Measurements from ENCODE around the gene TPPP2.

TPPP2 gene

DNA sequence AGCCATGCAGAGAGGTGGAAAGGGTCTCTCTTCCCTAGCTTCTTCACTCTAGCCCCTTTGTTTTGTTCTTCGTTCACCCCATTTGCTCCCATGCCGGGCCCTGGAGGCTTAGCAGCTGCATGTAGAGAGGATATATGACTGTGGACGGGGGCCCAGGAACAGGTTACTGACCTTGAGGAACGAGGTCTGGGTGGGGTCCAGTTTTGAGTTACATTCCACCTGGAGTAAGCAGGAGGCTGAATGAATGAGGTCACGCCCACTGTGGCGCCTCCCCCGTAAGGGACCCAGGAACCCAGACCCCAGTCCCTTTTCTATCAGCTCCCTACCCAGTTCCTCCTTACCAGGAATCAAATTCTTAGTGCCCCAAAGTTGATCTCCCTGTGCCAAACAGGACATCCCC, 11.7 kb upstream of the TPPP2 start:
- Histone ChIP-seq H3K9me3 (ENCODE audit: insufficient read depth, low read depth, low read length) (no peaks in the 10 kb centered on the region), H3K9ac (ENCODE audit: low read depth, low read length) (no peak overlapping the region), H3K36me3 (ENCODE audit: insufficient read depth, low read depth, low read length) (peaks cover 5% of the 10 kb centered on the region; the same call in 1 of the 2 replicates), H3K4me3 (ENCODE audit: low read length) (no peak overlapping the region), H3K27ac (ENCODE audit: low read length) (no peak overlapping the region), H3K4me1 (ENCODE audit: insufficient read depth, low read length) (peaks cover 5% of the 10 kb centered on the region; the same call in 1 of the 2 replicates), H3K27me3 (ENCODE audit: insufficient read depth, low read length) (peaks cover 16% of the 10 kb centered on the region)

DNA sequence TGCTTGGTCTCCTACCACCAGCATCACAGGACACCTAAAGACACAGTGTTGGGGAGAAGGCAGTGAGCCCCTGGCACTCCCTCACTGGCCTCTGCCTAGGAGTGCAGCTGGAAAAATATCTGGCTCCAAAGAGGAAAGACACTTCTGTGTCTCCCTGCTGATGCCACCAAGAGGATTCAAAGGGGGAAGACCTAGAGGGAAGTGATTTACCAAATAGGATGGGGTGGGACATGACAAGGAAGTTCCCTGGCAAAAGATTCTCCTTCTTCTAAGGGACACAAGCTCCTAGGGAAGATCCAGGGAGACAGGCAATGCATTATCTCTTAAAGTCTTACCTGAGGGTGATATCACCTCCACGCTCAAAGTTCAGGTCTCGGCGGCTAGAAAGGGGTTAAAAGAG, 11.2 kb upstream of the TPPP2 start:
- Histone ChIP-seq H3K36me3 (ENCODE audit: insufficient read depth, low read depth, low read length) (peaks cover 5% of the 10 kb centered on the region; the same call in 1 of the 2 replicates), H3K27me3 (ENCODE audit: insufficient read depth, low read length) (peaks cover 21% of the 10 kb centered on the region), H3K4me1 (ENCODE audit: insufficient read depth, low read length) (peaks cover 7% of the 10 kb centered on the region; the same call in 1 of the 2 replicates), H3K27ac (ENCODE audit: low read length) (no peak overlapping the region), H3K9ac (ENCODE audit: low read depth, low read length) (no peak overlapping the region), H3K4me3 (ENCODE audit: low read length) (no peak overlapping the region), H3K9me3 (ENCODE audit: insufficient read depth, low read depth, low read length) (no peaks in the 10 kb centered on the region)

DNA sequence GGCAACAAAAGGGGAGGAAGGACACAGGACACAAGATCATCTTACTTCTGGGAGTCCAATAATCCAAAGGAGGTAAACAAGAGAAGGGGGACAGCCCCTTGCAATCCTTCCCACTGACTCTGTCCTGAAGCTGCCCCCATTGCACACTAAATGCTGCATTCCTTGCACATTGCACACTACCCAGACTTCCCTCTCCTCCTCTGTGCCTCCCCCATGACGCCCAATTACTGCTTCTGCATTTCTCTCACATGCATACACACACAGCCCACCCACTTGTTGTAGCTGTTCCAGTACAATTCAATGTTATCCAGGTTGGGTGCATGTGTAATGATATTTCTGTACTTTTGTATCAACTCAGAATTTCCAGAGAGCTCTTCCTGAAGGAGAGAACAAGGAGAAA, 10.7 kb upstream of the TPPP2 start:
- Histone ChIP-seq H3K9ac (ENCODE audit: low read depth, low read length) (no peak overlapping the region), H3K4me3 (ENCODE audit: low read length) (no peak overlapping the region), H3K27me3 (ENCODE audit: insufficient read depth, low read length) (peaks cover 27% of the 10 kb centered on the region), H3K27ac (ENCODE audit: low read length) (no peak overlapping the region), H3K4me1 (ENCODE audit: insufficient read depth, low read length) (peaks cover 13% of the 10 kb centered on the region; the same call in 1 of the 2 replicates), H3K36me3 (ENCODE audit: insufficient read depth, low read depth, low read length) (peaks cover 5% of the 10 kb centered on the region; the same call in 1 of the 2 replicates), H3K9me3 (ENCODE audit: insufficient read depth, low read depth, low read length) (no peaks in the 10 kb centered on the region)

DNA sequence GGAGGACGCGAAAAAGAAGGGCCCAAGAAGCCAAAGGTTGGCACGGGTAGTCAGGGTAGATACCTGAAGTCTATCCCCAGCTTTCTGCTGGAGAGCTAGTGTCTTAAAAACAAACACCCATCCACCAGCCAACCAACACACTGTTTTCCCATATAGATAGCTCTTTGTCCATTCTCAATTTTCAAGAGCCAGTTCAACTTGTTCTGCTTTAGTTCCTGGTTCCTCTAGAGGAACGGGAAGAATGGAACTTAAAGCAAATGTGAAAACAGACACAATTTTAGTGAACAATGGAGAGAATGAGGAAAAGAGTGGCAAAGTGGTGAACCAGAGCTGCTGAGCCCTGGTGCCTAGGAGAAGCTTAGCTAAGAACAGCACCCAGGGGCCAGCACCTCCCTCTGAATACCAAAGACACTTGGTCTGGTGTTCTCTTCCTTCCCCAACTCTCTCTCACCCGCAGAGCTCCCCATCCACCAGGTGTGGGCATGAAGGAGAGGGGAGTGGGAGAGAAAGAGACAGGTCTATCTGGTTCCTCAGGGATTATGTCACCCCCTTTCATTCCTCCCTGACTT, 9.0 kb upstream of the TPPP2 start:
- no peak overlapping the region for H3K9ac ChIP-seq (ENCODE audit: low read depth, low read length)
- peaks cover 32% of the 10 kb centered on the region for H3K27me3 ChIP-seq (ENCODE audit: insufficient read depth, low read length)
- H3K36me3 ChIP-seq (ENCODE audit: insufficient read depth, low read depth, low read length) = peaks cover 5% of the 10 kb centered on the region; the same call in 1 of the 2 replicates
- no peak overlapping the region for H3K27ac ChIP-seq (ENCODE audit: low read length)
- peaks cover 11% of the 10 kb centered on the region; the same call in 1 of the 2 replicates for H3K4me1 ChIP-seq (ENCODE audit: insufficient read depth, low read length)
- no peak overlapping the region for H3K4me3 ChIP-seq (ENCODE audit: low read length)
- no peaks in the 10 kb centered on the region for H3K9me3 ChIP-seq (ENCODE audit: insufficient read depth, low read depth, low read length)

DNA sequence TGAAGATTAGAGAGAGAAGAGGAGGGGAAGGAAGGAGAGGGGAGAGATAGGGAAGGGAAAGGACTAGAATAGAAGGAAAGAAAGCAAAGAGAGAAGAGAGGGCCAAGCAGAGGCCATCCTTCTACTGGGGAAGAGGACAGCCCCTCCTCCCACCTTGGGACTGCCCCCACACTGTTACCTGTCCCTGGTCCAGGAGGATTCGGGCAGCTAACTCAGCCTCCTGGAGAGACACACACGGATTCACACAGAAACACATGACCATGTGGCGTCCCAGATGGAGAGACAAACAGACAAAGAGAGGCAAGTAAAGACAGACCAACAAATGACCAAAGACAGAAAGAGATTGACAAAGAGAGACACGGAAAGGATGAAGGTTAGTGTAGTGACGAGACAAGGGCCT, 7.3 kb upstream of the TPPP2 start:
- Histone ChIP-seq H3K9ac (ENCODE audit: low read depth, low read length) (no peak overlapping the region), H3K9me3 (ENCODE audit: insufficient read depth, low read depth, low read length) (no peaks in the 10 kb centered on the region), H3K4me3 (ENCODE audit: low read length) (no peak overlapping the region), H3K27ac (ENCODE audit: low read length) (no peak overlapping the region), H3K36me3 (ENCODE audit: insufficient read depth, low read depth, low read length) (peaks cover 5% of the 10 kb centered on the region; the same call in 1 of the 2 replicates), H3K27me3 (ENCODE audit: insufficient read depth, low read length) (peaks cover 42% of the 10 kb centered on the region), H3K4me1 (ENCODE audit: insufficient read depth, low read length) (peaks cover 18% of the 10 kb centered on the region; the same call in 1 of the 2 replicates)

DNA sequence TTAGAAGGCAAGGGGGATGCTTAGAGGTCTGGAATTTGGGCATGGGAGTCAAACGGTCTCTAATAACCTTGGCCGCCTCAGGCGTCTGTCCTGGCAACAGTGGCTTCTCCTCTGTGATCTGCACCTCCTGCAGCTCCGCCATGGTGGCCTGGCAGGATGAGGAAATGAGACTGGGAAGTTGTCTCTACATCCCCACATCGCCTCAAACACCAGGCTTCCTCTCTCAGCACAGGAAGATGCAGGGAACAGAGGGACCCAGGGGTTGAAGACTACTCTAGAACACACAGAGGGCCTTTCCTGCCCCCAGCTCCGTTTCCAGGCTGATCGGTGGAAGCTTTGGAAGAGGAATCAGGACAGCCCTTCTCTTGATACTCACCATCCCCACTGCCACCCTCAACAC, 6.8 kb upstream of the TPPP2 start:
- H3K4me3 ChIP-seq (ENCODE audit: low read length) = no peak overlapping the region
- peaks cover 5% of the 10 kb centered on the region; the same call in 1 of the 2 replicates for H3K36me3 ChIP-seq (ENCODE audit: insufficient read depth, low read depth, low read length)
- no peak overlapping the region for H3K27ac ChIP-seq (ENCODE audit: low read length)
- H3K9ac ChIP-seq (ENCODE audit: low read depth, low read length) = no peak overlapping the region
- H3K9me3 ChIP-seq (ENCODE audit: insufficient read depth, low read depth, low read length) = no peaks in the 10 kb centered on the region
- H3K4me1 ChIP-seq (ENCODE audit: insufficient read depth, low read length) = peaks cover 18% of the 10 kb centered on the region; the same call in 1 of the 2 replicates
- H3K27me3 ChIP-seq (ENCODE audit: insufficient read depth, low read length) = peaks cover 42% of the 10 kb centered on the region

DNA sequence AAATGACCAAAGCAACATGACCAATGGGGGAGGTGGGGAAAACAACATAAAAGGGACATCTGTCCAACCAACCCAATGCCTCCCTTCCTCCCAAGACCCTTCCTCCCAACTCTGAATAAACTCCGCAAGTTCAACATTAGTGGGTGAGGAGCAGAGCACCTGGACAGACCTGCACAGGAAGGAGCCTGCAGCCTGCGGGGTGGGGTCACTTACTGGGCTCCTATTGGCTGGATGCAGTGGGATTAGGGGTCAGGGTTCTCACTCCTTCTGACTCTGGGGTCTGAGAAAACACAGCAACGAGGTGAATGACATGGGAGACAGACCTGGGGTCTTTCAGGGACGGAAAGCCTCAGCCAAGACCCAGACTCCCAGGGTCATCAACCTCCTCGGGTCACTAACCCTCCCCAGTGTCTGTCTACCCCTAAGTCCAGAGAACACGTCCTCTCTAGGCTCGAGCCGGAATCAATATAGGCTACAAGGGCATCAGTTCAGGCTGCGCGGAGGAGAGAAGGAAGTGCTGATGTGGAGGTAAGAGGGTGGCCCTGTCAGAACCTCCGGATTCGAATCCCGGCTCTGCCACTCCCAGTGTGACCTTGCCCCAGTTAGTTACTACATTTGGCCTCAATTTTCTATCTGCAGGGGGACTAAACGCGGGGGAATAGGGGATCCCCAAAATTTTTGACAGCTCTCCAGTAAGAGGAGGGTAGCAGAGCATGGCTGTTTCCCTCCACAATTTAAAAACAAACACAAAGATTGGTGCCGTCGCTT, 6.0 kb upstream of the TPPP2 start:
- Histone ChIP-seq H3K36me3 (ENCODE audit: insufficient read depth, low read depth, low read length) (peaks cover 5% of the 10 kb centered on the region; the same call in 1 of the 2 replicates), H3K27me3 (ENCODE audit: insufficient read depth, low read length) (peaks cover 42% of the 10 kb centered on the region), H3K4me1 (ENCODE audit: insufficient read depth, low read length) (peaks cover 18% of the 10 kb centered on the region; the same call in 1 of the 2 replicates), H3K9me3 (ENCODE audit: insufficient read depth, low read depth, low read length) (no peaks in the 10 kb centered on the region), H3K9ac (ENCODE audit: low read depth, low read length) (peak overlapping the region; percentile 77; the same call in 1 of the 2 replicates), H3K4me3 (ENCODE audit: low read length) (peak overlapping the region; percentile 88), H3K27ac (ENCODE audit: low read length) (no peak overlapping the region)

DNA sequence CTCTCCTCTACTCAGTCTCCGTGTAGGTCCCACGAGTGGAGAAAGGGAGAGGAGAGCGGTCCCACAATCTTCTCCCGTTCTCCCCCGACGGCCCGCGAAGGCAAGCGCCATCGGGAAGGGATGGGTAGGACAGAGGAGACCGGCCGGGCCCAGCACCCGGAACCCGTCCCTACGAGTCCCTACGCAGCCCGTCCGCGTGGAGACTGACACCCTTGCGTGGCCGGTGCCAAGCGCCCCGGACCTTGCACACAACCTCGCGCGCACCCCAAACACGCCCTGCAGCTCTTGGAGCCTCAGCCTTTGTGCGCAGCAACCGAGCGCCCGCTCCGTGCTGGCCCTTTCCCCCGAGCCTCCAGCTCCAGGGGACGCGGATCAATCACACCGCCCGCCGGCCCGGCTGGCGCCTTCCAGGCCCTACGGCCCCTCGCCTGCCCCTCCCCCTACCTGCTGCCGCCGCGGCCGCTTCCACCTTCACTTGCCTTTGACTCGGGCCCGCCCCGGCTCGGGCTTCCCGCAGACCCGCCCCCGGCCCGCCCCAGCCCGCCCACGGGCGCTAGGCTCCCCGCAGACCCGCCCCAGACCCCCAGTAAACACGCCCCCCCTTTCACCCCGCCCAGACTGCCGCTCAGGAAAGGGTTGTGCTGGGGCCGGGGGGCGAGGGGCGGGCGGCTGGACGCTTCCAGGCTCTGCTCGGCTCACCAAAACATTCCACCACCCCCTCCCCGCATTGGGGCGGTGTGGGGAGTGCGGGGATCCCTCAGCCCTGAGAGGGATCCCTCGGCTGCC, 5.2 kb upstream of the TPPP2 start, which contains the start of gene NDRG2:
TSS of gene NDRG2 (minus strand) at position 477 of the 786 bp plus-strand sequence. CDS start 1,746 bp downstream, outside the sequence.
- Histone ChIP-seq H3K4me1 (ENCODE audit: insufficient read depth, low read length) (peaks cover 18% of the 10 kb centered on the region; the same call in 1 of the 2 replicates), H3K27ac (ENCODE audit: low read length) (no peak within 1 kb of the TSS), H3K4me3 (ENCODE audit: low read length) (peak within 1 kb of the TSS; percentile 88), H3K9me3 (ENCODE audit: insufficient read depth, low read depth, low read length) (no peaks in the 10 kb centered on the region), H3K36me3 (ENCODE audit: insufficient read depth, low read depth, low read length) (0 out of 2 replicates have a peak, but pooled peaks cover 5% of the 10 kb centered on the region), H3K27me3 (ENCODE audit: insufficient read depth, low read length) (peaks cover 42% of the 10 kb centered on the region), H3K9ac (ENCODE audit: low read depth, low read length) (peak within 1 kb of the TSS; percentile 77; the same call in 1 of the 2 replicates)

DNA sequence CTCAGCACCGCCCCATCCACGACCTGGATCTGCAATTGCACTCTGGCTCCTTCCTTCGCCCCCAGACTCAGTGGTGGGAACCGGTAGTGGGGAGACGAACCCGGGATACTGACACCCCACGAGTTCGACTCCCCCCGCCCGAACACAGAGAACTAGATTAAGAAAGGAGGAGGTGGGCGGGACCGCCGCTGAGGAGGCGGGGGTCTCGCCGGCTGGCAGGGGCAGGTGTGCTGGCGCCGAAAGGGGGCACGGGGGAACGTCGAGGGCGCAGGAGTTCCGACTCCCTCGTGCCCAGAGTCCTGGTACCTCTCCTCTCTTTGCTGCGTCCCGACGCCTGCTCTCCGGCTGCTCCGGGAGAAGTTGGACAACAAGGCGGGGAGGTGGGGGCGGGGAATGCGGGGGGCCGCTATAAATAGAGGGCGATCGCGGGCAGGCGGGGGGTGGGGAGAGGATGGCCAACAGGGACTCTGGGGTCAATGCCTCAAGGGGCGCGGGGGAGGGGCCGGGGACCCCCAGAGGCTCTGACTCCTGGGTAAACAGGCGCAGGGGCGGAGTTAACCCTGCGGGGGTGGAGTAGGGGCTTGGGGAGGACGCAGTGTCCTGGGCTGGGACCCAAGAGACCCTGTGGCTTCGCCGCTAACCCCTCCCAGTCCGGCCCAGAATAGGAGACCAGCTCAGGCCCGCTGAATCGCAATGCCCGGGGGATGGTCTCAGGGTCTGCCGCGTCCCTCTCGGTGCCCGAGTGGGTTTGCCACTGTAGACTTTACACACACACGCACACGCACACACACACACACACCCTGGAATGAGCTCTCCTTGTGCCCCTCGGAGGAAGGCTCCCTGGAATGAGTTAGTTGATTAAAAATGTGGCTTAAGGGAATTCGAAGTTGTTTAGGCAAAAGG, 4.4 kb upstream of the TPPP2 start:
- peak overlapping the region; percentile 76; the same call in 1 of the 2 replicates for H3K9ac ChIP-seq (ENCODE audit: low read depth, low read length)
- H3K27me3 ChIP-seq (ENCODE audit: insufficient read depth, low read length) = peaks cover 42% of the 10 kb centered on the region
- no peaks in the 10 kb centered on the region for H3K9me3 ChIP-seq (ENCODE audit: insufficient read depth, low read depth, low read length)
- peak overlapping the region; percentile 86 for H3K4me3 ChIP-seq (ENCODE audit: low read length)
- H3K27ac ChIP-seq (ENCODE audit: low read length) = no peak overlapping the region
- 0 out of 2 replicates have a peak, but pooled peaks cover 2% of the 10 kb centered on the region for H3K36me3 ChIP-seq (ENCODE audit: insufficient read depth, low read depth, low read length)
- peaks cover 18% of the 10 kb centered on the region; the same call in 1 of the 2 replicates for H3K4me1 ChIP-seq (ENCODE audit: insufficient read depth, low read length)

DNA sequence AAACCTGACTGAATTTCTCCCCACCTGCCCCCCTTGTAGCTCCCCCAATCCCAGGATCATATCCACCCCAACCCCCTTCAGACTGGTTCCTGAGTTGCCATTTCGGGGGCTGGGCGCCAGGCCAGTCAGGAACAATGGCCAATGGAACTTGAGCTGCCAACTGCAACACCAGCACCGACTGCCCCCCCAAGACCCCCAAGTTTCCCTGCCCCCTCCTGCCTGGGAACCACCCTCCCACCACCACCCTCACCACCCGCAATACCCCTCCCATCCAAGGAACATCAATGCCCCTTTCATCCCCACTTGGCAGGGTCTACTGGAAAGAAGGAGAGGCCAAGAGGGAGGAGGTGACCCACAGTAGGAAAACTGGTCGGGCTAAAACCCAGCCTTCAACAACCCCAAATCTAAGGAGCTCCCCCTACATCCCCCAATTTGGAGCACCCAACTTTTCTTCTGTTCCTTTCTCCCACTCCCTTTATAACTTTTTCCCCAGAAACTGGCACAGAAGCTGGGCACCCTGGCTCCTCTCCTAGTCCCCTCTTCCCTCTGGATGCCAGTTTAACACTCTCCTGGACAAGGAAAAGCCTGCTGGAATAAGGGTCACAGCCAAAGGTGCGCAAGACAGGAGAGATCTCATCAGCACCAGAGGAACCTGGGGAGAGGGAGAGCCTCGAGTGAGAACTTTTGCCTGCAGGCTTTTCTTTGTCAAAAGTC, 3.6 kb upstream of the TPPP2 start:
- Histone ChIP-seq H3K27ac (ENCODE audit: low read length) (no peak overlapping the region), H3K36me3 (ENCODE audit: insufficient read depth, low read depth, low read length) (no peaks in the 10 kb centered on the region), H3K4me3 (ENCODE audit: low read length) (peak overlapping the region; percentile 86), H3K9ac (ENCODE audit: low read depth, low read length) (peak overlapping the region; percentile 76; the same call in 1 of the 2 replicates), H3K27me3 (ENCODE audit: insufficient read depth, low read length) (peaks cover 46% of the 10 kb centered on the region), H3K9me3 (ENCODE audit: insufficient read depth, low read depth, low read length) (no peaks in the 10 kb centered on the region), H3K4me1 (ENCODE audit: insufficient read depth, low read length) (peaks cover 18% of the 10 kb centered on the region; the same call in 1 of the 2 replicates)

Data from iPS-20b (cell line).